Activated T-cell treated with anti-CD3 and anti-CD28 coated beads, Interleukin-2, amount 50 U/mL, for 72 hours (primary cell): ENCODE measurements around the gene SGK2. TPM values are rescaled to one million over a fixed set of nuclear protein-coding genes. Genes with fewer than 3 reads are reported as not detected.

ENCODE experiments used
- ATAC-seq, 2 donors: fragments of 150-1000 bp; cut with Tn5 transposase; replicated peaks in 1 of 2; 2 replicates each; pipeline ENCODE4 v1.10.0; 2021; ENCODE audit warnings: moderate library complexity in 2 of 2, mild to moderate bottlenecking in 1 of 2
- DNase-seq, 2 donors: peaks; one replicate each; pipeline ENCODE4 v3.0.0; 2021 to 2022; ENCODE audit warnings: mixed read lengths in 1 of 2
- H3K27ac Mint-ChIP-seq: one replicate; pipeline ENCODE4 v1.8.0; 2022; ENCODE audit warnings: mild to moderate bottlenecking, moderate library complexity, mixed read lengths
- H3K27me3 Mint-ChIP-seq: one replicate; pipeline ENCODE4 v1.8.0; 2022; ENCODE audit warnings: low read depth, mixed read lengths
- H3K36me3 Mint-ChIP-seq, 2 donors: one replicate each; pipeline ENCODE4 v1.8.0; 2022; ENCODE audit warnings: mixed read lengths in 2 of 2, mild to moderate bottlenecking in 1 of 2; ENCODE audit not compliant: insufficient read depth in 2 of 2
- H3K4me1 Mint-ChIP-seq: one replicate; pipeline ENCODE4 v1.8.0; 2022; ENCODE audit warnings: low read depth, mixed read lengths
- H3K4me3 Mint-ChIP-seq, 2 donors: one replicate each; pipeline ENCODE4 v1.8.0; 2022; ENCODE audit warnings: mild to moderate bottlenecking in 2 of 2, mixed read lengths in 2 of 2, moderate library complexity in 2 of 2
- H3K9me3 Mint-ChIP-seq, 2 donors: one replicate each; pipeline ENCODE4 v1.8.0; 2022; ENCODE audit warnings: mixed read lengths in 2 of 2
- total RNA-seq, 2 donors: library from RNA; stranded (reverse); gene quantifications; one replicate each; pipeline ENCODE4 v1.2.3, GENCODE V29; 2022

Gene SGK2
- total RNA-seq, 2 donors from 2014 or later = 1.4 to 1.7 TPM

DNA sequence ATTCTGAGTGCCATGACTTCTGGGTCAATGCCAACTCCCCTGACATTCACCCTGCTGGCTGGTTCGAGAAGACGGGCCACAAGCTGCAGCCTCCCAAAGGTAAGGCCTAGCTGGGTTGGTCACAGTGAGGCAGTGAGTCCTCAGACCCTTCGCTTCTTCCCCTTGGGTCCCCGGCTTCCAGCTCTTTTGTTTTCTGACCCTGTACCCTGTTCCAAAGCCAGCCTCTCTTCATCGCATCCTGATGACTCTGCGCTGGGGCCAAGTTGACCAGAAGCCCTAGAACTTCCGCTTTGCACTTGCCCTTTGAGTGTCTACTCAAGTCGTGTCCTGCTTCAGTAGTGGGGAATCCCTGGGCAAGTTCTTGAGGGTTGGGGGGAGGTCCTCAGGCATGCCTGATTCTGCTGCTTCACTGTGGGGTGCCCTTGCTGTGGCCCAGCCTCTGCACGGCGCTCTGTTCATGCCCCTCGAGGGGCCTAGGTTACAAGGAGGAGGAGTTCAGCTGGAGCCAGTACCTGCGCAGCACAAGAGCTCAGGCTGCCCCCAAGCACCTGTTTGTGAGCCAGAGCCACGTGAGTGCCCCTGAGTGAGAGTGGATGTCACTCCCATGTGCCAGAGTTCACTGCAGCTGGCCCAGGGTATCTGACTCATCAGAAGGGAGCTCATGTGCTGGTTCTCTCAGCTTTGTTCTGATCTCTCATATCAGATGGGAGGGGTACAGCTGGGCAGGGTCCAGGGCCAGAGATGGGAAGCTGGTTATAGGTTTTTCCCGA lies 28.3 kb upstream of the SGK2 start:
- Mint-ChIP-seq H3K9me3 (no peaks in the 10 kb centered on the region), H3K27ac (no peak overlapping the region), H3K4me1 (no peaks in the 10 kb centered on the region), H3K27me3 (no peaks in the 10 kb centered on the region), H3K4me3 (no peak overlapping the region), H3K36me3 (peaks cover 0 to 2% of the 10 kb centered on the region in 2 donors)
- ATAC-seq (no peak), DNase-seq (no peak)

DNA sequence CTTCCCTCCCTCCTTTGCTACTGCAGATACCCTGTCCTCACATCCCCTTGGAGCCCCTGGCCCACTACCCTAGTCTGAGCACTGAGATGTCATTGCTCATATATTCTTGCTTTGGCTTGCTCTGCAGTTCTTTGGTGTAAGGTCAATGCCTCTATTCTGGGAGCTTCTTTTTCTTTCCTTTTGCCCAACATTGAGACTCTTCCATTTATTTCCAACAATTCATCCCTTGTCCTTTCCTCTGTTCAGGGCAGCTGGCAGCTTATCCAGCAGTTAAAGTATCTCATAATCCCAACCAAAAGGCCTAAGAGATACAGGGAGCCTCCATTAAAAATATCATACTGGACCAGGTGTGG lies 27.8 kb upstream of the SGK2 start:
- no peak overlapping the region for H3K27ac Mint-ChIP-seq
- no peak for DNase-seq
- no peaks in the 10 kb centered on the region for H3K9me3 Mint-ChIP-seq
- no peaks in the 10 kb centered on the region for H3K4me1 Mint-ChIP-seq
- H3K4me3 Mint-ChIP-seq = no peak overlapping the region
- H3K27me3 Mint-ChIP-seq = no peaks in the 10 kb centered on the region
- ATAC-seq = no peak
- H3K36me3 Mint-ChIP-seq = peaks cover 0 to 2% of the 10 kb centered on the region in 2 donors

DNA sequence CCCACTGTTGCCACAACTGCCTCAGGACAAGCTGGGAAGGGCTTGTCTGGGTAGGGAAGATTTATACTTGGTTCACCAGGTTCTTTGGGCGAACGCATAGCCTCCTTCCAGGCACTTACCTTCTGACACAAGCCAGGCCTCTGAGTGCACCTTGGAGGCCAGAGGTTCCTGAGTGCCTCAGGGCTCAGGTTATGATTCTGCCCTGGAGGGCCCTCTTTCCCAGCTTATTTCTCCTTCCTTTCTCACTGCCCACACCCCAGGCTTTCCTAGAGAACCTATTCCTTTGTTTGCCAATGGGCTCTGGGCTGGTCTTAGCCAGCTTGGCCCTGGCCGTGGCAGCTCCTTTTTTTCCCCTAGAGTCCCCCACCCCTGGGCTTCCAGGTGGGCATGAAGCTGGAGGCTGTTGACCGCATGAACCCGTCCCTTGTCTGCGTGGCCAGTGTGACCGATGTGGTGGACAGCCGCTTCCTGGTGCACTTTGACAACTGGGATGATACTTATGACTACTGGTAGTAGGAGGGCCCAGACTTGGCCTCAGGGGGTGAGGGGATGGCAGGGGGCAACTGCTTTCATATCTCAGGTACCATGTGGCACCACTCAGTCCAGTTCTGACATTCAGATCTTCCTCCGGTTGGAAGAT lies 26.3 kb upstream of the SGK2 start:
- Mint-ChIP-seq H3K4me3 (no peak overlapping the region), H3K4me1 (no peaks in the 10 kb centered on the region), H3K27me3 (no peaks in the 10 kb centered on the region), H3K27ac (no peak overlapping the region), H3K36me3 (peaks cover 0 to 2% of the 10 kb centered on the region in 2 donors), H3K9me3 (no peaks in the 10 kb centered on the region)
- DNase-seq (no peak), ATAC-seq (no peak)

DNA sequence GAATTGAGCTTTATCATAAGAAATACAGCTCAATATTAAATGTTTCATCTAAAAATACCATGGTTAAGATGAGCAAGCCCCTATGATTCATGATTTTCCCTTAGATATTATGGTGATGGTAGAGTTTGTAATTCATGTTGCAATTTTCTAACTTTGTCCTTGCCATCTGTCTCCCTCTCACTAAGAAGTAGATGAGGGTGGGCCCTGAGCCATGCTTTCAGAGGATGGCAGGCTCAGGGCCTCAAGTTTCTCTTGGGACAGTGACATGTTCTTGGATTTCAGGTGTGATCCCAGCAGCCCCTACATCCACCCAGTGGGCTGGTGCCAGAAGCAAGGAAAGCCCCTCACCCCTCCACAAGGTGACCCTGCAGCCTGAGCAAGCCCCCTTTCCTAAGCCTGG lies 25.8 kb upstream of the SGK2 start:
- H3K36me3 Mint-ChIP-seq = peaks cover 0 to 2% of the 10 kb centered on the region in 2 donors
- no peaks in the 10 kb centered on the region for H3K4me1 Mint-ChIP-seq
- no peak overlapping the region for H3K4me3 Mint-ChIP-seq
- no peak for DNase-seq
- H3K27ac Mint-ChIP-seq = no peak overlapping the region
- H3K9me3 Mint-ChIP-seq = no peaks in the 10 kb centered on the region
- no peaks in the 10 kb centered on the region for H3K27me3 Mint-ChIP-seq
- no peak for ATAC-seq

GRCh38 chr20:43534016-43534415 lies 24.8 kb upstream of the SGK2 start:
- Mint-ChIP-seq H3K4me1 (no peaks in the 10 kb centered on the region), H3K27me3 (no peaks in the 10 kb centered on the region), H3K4me3 (no peak overlapping the region), H3K27ac (no peak overlapping the region), H3K36me3 (peaks cover 0 to 2% of the 10 kb centered on the region in 2 donors), H3K9me3 (no peaks in the 10 kb centered on the region)
- ATAC-seq (no peak), DNase-seq (no peak)

- H3K36me3 Mint-ChIP-seq = no peaks in the 10 kb centered on the region
- H3K4me1 Mint-ChIP-seq = no peaks in the 10 kb centered on the region
- no peak for DNase-seq
- no peak overlapping the region for H3K4me3 Mint-ChIP-seq
- no peaks in the 10 kb centered on the region for H3K27me3 Mint-ChIP-seq
- no peak for ATAC-seq
- H3K9me3 Mint-ChIP-seq = no peaks in the 10 kb centered on the region
- no peak overlapping the region for H3K27ac Mint-ChIP-seq
Observed at GRCh38 chr20:43534791-43535350, 24.0 kb upstream of the SGK2 start.

DNA sequence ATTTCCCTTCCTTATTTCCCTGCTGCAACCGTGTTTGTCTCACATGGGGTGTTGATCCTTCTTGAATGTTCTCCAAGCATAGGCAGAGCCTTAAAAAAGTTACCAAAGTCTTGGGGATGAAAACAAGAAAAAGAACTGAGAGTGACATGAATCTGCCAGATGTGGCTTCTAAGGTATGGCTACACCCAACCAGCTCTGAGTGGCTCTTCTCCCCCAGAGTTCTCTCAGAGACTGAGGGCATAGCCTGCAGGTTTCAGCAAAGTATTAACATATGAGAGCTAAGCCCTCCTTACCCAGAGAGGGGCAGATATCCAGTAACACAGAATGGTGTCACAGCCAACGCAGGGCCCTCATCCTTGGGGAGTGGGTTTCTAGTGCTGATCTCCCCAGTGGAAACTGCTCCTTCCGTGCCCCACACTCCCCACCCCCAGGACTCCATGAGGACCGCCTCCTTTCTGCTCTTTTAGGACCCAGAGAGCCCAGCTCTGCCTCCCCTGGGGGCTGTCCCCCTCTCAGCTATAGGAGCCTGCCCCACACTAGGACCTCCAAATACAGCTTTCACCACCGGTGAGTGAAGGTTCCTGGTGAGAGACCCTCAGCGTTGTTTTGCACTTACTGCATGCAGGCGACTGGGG lies 23.3 kb upstream of the SGK2 start:
- H3K27ac Mint-ChIP-seq = no peak overlapping the region
- no peaks in the 10 kb centered on the region for H3K9me3 Mint-ChIP-seq
- DNase-seq (no peak), ATAC-seq (no peak)
- H3K4me3 Mint-ChIP-seq = no peak overlapping the region
- H3K4me1 Mint-ChIP-seq = no peaks in the 10 kb centered on the region
- H3K36me3 Mint-ChIP-seq = no peaks in the 10 kb centered on the region
- no peaks in the 10 kb centered on the region for H3K27me3 Mint-ChIP-seq

DNA sequence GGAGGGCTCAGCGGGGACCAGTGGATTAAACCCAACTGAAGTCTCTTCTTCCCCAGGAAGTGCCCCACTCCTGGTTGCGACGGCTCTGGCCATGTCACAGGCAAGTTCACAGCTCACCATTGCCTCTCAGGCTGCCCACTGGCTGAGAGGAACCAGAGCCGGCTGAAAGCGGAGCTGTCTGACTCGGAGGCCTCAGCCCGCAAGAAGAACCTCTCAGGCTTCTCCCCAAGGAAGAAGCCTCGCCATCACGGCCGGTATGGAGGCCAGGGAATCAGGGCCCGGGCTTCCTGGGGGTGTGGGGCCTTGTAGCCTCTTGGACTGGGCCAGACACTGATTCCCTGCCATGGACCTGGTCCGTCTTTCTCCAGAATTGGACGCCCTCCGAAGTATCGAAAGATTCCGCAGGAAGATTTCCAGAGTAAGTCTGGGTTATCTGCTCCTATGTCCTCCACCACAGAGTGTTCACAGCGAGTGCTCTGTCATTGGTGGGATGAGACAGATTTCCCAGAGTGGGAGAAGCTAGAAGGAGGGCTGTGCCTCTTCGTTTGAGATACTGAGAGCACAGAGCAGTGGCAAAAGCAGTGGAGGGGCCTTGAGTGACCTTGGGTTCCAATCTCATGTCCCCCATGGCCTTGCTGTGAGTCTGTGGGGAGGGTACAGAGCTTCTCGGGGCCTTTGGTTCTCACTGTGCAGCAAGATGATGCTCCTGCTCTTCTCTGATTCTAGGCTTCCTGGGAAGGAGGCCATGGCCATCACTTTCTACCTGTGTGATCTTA lies 22.6 kb upstream of the SGK2 start:
- DNase-seq (no peak), ATAC-seq (no peak)
- Mint-ChIP-seq H3K4me3 (no peak overlapping the region), H3K27me3 (no peaks in the 10 kb centered on the region), H3K27ac (no peak overlapping the region), H3K9me3 (no peaks in the 10 kb centered on the region), H3K4me1 (no peaks in the 10 kb centered on the region), H3K36me3 (no peaks in the 10 kb centered on the region)

DNA sequence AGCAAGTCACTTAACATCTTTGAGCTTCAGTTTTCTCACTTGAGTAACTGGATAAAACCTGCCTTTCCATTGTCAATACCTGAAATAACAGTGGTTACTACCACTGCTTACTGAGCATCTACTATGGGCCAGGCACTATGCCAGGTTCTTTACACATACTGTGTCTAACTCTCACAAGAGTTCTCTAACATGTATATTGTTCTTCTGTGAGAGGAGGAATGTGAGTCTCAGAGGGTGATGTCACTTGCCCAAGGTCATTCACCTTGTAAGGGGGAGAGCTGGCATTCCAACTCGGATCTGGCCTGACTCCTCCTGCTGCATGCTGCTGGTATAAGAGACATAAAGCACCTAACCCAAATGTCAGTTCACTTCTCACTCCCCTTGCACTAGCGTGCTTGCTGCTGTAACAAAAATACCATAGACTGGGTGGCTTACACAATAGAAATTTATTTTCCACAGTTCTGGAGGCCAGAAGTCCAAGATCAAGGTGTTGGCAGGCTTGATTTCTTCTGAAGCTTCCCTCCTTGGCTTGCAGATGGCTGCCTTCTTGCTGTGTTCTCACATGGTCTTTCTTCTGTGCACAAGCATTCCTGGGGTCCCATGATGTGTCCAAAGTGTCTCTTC lies 21.9 kb upstream of the SGK2 start:
- Mint-ChIP-seq H3K27ac (no peak overlapping the region), H3K36me3 (no peaks in the 10 kb centered on the region), H3K4me3 (no peak overlapping the region), H3K27me3 (no peaks in the 10 kb centered on the region), H3K4me1 (no peaks in the 10 kb centered on the region), H3K9me3 (no peaks in the 10 kb centered on the region)
- ATAC-seq (no peak), DNase-seq (no peak)

GRCh38 chr20:43537921-43538877 lies 20.6 kb upstream of the SGK2 start:
- no peaks in the 10 kb centered on the region for H3K9me3 Mint-ChIP-seq
- no peaks in the 10 kb centered on the region for H3K27me3 Mint-ChIP-seq
- DNase-seq = peak; percentile 47 to 51
- peak; percentile 41 to 44 for ATAC-seq
- no peak overlapping the region for H3K4me3 Mint-ChIP-seq
- H3K4me1 Mint-ChIP-seq = no peaks in the 10 kb centered on the region
- H3K27ac Mint-ChIP-seq = no peak overlapping the region
- no peaks in the 10 kb centered on the region for H3K36me3 Mint-ChIP-seq

DNA sequence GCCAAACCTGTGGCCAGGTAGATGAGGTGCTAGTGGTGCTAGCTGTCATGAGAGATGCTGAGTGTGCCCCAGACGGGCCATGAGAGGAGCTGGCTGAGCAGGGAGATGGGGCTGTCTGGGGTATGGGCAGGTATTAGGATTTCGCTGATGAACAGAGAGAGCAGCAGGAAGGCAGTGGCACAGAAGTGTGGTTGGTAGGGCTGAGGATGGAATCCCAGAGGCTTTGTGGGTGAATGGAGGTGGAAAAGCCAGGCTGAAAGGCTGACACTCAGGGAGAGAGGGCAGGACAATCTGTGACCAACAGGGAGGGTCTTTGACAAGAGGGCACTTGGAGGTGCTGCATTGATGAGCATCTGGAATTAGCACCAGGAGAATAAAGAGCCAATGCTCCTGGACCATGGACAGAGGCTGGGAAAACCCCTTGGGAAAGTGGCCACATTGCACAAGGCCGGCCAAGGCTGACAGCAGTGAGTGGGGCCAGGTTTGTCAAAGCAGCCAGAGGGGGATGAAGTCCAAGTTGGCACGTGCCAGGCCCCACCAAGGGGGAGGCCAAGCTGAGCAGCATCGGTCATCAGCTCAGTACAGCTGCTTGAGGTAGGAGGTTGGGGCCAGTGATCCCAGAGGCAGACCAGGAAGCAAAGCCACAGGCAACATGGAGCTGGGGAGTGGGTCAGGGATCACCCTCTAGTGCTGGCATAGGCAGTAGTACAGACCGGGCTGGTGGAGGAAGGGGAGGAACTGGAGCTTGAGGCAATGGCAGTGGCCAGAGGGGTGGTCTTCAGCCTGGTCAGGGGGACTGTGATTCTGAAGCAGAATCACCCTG lies 19.7 kb upstream of the SGK2 start:
- Mint-ChIP-seq H3K9me3 (no peaks in the 10 kb centered on the region), H3K4me3 (no peak overlapping the region), H3K27ac (no peak overlapping the region), H3K4me1 (no peaks in the 10 kb centered on the region), H3K27me3 (no peaks in the 10 kb centered on the region), H3K36me3 (no peaks in the 10 kb centered on the region)
- no peak for DNase-seq
- ATAC-seq = no peak
